Activated CD8-positive, alpha-beta memory T cell treated with anti-CD3 and anti-CD28 coated beads for 48 hours (primary cell): Measurements from ENCODE around the gene C22orf39.
"Not testable (repeated sequence)": the region's sequence is repeated elsewhere in the genome, so short reads cannot be mapped to it uniquely, and the experiment has no call there.

Experiments used
- DNase-seq, 3 experiments: peaks; one replicate each; pipeline ENCODE4 v3.0.0-alpha.2; 2020; ENCODE audit warnings: low read depth in 2 of 3, low spot score in 2 of 3

The C22orf39 gene

DNA sequence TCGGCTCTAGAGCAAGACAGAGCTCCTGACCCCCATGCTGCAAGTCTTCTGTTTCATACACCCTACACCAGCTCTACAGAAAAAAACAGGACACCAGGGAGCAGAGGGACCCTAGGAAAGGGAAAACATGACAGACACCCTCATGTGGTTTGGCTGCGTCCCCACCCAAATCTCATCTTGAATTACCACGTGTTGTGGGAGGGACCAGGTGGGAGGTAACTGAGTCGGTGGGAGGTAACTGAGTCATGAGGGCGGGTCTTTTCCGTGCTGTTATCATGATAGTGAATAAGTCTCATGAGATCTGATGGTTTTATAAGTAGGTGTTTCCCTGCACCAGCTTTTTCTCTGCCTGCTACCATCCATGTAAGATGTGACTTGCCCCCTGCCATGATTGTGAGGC, 6.6 kb upstream of the C22orf39 start:
- DNase-seq = no peak

DNA sequence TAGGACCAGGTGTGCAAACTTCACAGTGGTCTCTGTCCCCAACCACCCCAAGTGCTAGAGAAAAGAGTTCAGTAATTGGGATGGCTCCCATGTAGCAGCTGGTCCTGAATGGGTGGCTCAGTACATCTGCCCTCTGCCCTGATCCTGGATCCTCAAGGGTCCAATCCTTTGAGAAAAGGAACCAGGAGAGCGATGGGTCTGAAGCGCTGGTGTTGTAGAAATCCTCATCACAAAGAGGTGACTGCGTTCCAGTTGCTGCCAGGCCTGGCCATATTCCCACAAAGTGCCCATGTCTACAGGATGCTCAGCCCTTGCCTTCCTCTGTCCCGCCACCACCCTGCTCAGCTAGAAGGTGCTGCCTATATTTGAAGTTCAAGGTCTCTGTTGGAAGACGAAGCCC, 6.2 kb upstream of the C22orf39 start:
- DNase-seq = no peak

DNA sequence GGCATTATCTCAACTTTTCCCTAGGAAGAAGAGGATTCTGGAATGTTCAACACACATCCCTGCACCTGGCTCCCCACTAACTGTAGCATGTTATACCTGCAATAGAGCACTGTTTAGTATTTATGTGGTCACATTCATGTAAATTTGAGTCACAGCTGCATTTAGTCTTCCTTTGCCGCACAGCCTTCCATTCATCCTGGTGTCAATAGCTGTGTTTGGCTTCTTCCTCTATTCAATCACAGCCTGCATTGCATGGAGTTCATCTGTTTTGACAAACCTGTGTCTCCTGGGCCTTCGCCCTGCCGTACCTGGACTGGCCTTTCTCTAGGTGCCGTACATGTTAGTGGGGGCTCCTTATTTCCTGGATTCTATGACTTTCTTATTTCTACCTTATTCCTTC, 4.1 kb upstream of the C22orf39 start:
- no peak for DNase-seq

DNA sequence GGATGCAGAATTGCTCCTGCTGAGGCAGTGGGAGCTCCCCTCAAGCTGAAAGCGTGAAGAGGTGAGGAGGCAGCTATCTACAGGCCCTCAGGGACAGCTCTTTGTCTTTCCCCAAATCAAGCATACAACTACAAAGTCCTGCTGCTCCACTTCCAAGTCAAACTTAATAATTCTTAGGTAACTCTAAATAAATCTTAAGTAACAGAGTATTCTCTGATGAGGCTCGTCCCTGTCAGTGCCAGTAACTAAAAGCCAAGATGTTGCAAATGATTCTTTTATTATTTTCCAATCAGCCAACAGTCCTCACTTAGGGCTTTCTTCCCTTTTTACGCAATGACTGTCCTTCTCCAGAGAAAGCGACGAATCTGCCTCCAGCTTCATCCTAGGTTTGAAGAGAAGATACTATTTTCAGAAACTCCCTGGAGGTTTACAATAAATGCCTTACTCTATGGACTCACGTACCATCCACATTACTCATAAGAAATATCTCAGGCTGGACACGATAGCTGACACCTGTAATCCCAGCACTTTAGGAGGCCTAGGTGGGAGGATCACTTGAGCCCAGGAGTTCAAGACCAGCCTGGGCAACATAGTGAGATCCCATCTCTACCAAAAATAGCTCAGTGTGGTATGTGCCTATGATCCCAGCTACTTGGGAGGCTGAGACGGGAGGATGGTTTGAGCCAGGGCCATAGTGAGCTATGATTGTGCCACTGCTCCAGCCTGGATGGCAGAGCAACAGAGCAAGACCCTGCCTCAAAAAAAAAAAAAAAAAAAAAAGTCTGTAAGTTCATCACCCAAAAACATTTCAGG, 3.1 kb upstream of the C22orf39 start:
- DNase-seq = no peak

DNA sequence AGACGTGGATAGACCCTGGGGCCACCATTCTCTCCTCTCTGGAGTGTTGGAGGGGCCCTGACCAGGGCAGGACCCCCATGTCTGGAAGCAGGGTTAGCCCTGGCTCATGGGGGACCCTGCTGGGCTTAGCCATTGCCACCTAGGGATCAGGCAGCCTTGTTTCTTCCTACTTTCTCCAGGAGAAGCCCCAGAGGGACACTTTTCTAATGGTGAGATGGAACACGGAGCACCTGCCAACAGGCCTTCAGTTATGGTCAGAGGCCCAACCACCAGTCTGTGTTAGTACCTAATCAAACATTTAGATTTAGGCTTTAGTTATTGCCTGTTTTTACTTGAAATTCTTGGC, 1.9 kb upstream of the C22orf39 start:
- DNase-seq = no peak

DNA sequence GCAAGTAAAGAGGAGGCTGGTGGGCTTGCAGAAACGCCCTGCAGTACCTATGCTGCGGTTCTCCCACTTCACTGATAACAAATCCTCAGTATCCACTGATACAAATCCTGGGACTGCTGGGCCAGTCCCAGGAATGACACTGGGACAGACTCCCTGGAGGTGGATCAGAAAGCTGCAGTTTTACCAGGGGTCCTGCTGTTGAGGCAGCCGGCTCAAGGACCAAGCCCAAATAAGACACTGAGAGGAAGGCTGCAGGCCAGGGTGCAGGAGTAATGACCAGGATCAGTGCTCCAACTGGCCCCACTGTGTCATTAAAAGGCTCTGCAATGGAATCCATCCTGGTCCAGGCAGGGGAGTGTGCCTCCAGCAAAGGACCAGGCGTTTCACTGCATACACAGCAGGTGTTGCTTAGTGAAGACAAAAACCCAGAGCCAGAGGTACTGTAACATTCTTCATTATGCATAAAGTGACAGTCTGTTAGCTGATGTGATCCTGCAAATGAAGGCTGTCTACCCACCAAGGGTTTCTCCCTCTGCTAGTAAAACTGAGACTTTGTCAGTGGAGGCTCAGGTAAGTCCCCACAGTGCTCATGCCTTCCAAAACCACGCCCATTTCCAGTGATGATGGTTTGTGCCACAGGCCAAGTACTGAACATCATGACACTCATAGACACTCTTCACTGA, 1.4 kb upstream of the C22orf39 start:
- peak in 1 of 3 experiments; percentile 40 for DNase-seq

DNA sequence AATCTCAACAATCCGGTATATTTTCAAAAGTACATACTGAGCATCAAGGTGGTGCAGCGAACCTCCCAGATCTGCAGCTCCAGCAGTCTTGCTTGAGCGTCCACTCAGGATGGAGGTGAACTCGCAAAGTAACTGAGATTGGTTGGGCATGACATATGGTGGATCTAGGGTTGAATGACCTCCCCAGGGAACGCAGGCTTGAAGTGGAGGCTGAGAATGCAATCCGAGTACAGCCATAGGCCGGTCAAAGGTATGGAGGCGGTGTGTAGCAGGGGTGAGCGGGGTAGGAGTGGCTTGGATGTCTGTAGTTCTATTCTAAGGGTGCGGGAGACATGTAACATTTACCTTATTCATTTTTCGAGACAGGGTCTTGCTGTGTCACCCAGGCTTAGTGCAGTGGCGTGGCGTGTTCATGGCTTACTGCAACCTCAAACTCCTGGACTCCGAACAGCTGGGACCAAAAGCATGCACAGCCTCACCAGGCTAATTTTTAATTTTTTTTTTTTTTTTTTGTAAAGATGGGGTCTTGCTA, 631 bp upstream of the C22orf39 start:
- DNase-seq = no peak

DNA sequence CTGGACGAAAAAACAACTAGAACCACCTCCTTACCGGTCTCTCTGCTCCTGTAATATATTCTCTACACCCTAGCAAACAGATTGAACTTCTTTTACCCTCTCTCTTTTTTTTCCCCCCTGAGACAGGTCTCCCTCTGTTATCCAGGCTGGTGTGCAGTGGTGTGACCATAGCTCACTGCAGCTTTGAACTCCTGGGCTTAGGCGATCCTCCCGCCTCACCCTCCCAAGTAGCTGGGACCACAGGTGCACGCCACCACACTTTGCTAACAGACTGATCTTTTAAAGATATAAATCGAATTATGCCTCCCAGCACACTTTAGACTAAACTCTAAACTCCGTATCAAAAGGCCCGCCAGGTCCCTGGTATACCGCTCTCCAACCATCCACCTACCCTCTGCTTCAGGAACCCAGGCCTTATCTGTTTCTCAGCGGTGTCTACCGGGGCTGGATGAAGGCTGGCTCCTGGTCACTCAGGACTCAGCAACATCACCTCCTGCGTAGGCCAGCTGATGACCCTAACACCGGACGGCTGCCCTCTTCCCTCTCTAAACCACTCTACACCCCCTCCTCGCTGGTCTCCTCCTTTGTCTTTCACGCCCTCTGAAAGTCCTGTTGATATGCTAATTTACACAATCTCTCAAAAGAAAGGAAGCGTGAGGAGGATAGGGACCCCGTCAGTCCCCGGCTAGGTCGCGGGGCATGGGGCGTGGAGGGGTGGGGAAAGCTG, 745 bp downstream of the C22orf39 start:
- no peak for DNase-seq

DNA sequence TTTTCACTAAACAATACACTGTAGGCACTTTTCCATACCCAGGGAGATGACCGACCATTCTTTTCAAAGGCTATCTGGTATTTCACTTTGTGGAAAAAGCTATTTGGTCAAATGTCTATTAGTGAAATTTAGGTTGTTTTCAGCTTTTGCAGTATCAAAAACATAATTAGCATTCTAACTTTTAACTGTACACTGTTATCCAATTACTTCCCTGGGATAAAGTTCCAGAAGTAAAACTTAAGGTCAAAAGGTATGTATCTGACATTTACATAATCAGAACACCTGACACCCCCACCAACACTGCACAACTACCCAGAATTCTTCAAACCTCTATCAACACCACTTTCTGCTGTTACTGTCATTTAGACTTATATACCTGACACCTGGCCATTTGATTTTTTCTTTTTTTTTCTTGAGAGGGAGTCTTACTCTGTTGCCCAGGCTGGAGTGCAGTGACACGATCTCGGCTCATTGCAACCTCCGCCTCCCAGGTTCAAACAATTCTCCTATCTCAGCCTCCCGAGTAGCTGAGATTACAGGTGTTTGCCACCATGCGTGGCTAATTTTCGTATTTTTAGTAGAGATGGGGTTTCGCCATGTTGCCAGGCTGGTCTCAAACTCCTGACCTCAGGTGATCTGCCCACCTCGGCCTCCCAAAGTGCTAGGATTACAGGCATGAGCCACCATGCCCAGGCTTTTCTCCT, 2.1 kb downstream of the C22orf39 start:
- DNase-seq = not testable (repeated sequence)

DNA sequence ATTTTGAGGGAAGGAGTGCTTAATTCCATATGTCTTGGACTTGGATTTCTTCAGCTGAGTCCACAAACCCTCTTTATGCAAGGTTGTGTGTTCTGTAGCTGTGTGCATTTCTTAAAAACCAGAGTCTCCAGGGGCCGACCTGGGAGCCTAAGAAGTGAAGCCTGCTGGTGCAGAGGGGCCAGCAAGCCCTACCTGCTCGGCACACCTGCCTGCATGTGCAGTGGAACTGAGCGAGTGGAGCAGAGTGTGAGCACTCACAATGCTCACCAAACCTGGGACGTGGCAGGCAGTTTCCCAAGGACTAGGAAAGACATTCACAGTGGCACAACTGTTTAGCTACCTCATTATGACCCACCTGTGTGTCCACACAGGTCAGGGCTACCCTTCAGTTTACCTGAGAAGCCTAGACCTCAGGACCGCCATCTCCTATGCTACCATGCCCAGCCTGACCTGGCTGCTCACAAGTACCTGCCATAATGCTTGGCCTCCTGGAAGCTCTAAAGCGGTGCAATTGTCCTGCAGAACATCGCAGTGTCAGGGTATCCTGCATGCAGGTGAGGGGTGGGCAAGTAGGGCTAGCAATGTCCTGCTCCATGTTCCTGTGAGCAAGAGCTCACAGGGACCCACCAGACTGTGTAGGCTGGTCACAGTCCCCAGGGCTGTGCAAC, 3.8 kb downstream of the C22orf39 start:
- DNase-seq = no peak

DNA sequence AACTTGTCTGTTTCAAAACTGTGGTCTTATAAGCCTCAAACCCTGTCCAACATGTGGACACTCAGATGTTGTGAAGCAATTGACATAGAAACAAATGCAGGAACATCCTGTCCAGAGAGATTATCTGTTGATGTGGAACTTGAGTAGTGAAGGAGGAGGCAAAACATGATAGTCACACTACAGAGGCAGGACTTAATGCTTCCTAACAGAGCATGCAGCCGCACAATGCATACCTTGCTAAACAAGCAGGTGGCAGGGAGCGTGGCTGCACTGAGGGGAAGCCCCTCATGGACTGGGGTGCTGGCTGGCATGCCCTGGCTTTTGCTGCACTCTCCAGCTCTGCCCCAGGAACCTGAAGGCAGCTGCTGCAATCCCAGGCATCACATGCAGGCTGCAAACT, 5.3 kb downstream of the C22orf39 start:
- no peak for DNase-seq

DNA sequence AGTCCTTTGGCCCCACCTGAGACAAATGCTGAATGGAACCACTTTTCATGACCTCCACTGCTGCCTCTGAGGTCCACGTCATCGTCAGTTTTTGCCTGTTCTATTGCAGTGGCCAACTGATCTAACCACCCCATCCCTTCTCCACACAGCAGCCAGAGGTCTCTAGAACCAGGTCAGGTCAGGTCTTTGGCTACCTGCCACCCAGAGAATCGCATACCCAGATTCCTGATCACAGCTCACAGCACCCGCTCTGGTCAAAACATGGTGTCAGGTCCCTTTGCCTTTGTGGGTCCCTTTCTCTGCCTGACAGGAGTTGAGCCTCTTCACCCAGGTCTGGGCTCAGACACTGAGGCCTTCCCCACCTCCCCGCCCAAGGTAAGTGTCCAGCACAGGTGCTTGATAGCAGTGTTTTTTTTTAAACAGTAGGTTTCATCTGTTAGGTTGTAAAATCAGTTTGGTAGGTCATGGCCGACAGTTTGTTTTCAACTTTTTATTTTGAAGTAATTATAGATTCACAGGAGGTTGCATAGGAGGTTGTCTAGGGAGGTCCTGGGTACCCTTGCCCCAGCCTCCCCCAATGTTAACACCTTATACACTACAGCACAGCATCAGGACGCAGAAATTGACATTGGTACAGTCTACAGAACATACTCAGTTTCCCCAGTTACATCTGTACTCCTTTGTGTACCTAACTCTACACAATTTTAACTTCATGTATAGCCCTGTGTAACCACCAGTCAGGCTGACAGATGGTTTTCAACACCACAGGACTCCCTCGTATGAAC, 6.9 kb downstream of the C22orf39 start:
- no peak for DNase-seq

DNA sequence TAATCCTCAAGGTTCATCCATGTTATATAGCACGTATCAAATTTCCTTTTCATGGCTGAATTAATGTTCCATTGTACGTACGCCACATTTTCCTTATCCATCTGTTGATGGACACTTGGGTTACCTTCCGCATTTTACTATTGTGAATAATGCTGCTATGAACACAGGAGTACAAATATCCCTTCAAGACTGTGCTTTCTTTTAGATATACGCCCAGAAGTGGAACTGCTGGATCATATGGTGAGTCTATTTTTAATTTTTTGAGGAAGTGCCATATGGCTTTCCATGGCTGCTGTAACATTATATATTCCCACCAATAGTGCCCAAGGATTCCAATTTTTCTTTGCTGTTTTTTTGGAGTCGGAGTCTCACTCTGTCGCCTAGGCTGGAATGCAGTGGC, 9.2 kb downstream of the C22orf39 start:
- no peak for DNase-seq

DNA sequence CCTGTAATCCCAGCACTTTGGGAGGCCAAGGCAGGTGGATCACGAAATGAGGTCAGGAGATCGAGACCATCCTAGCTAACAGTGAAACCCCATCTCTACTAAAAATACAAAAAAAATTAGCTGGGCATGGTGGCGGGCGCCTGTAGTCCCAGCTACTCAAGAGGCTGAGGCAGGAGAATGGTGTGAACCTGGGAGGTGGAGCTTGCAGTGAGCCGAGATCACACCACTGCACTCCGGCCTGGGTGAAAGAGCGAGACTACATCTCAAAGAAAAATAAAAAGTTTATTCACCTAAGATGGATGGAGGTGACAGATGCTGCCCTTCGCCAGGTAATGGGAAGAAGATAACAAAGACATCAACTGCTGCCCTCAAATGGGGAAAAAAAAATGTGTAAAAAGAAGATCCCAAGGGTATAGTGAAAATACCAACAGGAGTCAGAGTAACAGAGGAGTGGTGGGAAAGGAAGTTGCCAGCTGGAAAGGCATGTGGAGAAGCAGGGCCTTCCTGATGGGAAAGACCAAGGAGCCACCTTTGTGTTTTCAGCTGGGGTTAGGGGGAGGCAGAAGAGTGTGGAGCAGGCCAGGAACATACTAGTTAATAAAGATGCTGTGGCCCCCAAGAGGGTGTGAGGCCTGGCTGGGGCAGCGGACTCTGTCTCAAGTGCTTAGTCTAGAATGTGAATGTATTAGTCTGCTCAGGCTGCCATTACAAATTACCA, 10.9 kb downstream of the C22orf39 start:
- not testable (repeated sequence) for DNase-seq

DNA sequence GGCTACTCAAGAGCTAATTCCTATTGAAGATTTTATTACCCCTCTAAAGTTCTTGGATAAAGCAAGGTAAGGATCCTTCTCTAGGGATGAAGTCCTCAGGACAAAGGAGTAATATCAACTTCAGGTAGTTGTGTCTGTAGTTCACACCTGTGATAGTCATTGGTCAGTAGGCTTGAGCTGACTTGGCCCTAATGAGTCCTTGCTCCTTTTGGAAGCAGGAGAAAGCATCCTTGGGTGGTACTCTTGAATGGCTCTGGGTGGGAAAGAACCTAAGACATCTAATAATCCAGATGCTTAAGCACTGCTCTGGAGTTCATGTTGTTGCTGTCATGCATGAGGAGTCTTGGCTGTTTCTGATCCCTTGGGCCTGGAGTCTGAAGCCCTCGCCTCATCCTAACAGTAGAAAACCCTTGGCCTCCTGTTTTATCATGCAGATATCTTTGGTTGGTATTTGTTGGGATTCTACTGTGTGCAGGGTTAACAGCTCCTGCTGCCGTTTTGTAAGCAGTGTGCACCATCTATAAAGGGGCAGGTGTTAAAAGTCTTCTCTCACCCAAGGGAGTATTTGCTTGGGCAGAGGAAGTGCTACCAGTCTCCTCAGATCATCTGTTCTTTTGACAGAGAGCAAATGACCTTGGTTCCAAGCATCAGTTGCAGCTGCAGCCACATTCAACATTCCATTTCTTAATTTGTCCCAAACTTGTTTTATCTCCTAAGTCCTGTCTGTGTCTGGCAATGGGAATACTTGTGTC, 12.5 kb downstream of the C22orf39 start:
- DNase-seq = no peak

DNA sequence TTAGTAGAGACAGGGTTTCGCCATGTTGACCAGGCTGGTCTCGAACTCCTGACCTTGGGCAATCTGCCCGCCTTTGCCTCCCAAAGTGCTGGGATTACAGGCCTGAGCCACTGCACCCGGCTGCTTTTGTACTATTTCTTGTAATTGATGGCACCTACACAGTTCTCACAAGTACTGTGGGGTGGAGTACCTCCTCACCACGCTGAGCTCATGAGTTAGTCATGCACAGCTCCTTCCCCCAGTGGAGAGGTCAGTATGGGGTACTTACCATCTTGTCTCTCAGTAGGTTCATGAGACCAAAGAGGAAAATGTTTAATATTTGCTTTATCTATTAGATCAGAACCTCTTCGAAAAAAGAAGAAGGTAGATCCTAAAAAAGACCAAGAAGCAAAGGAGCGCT, 13.1 kb downstream of the C22orf39 start:
- DNase-seq = no peak

DNA sequence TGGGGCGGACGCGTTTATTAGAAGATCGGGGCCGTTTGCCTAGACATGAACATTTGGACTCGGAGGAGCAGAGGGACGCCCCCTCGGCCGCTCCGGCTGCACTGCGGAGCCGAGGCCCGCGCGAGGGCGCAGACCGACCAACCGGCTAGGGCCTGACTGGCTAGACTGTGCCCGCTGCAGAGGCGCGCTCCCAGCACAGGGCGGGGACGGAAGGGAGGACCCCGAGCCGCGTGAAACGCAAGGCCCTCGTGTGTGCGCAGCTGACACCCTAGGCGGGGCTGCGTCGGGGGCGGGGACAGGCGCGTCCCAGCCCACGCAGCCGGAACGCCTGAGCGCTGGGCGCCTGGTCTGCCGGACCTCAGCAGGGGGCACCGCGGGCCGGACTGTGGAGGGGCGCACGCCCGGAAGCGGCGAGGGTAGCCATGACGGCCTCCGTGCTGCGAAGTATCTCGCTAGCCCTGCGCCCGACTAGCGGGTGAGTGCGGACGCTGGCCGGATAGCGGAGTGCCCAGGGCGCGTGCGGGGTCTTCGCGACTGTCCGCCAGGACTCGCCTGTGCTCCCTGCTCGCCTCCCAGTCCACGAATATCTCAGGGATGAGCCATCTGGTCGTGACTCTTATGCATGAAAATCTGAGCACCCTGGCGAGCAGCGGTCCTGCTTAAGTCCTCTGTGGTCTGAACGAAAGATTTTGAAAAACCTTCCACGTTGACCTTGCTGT, 15.2 kb downstream of the C22orf39 start, which contains the start of gene MRPL40:
Gene MRPL40 (plus strand): TSS at position 413 of the 719 bp plus-strand sequence. CDS start 10 bp downstream, at position 423.
- peak; percentile 76 to 85 (median 83) for DNase-seq

DNA sequence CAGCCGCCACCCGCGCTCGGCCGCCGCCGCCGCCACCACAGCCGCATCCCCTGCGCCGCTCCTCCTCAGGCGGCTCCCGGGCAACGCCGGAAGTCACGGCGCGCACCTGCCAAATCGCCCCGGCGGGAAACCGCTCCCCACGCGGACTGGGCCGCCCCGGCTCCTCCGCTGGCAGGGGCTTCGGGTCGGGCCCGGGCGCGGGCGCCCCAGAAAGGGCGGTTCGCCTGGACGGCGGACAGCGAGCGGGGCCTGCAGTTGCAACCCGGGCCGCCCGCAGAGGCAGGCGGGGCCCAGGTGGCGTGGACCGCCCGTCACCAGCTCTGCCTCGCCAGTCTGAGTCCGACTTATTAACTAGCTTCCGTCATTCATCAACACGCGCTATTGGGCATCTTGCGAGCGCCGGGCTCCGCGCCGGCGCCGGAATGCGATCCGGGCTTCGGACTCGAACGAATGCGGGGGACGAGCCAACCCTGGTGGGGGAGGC, 15.8 kb downstream of the C22orf39 start, which contains the start of gene HIRA:
Gene HIRA (minus strand): TSS at position 85 of the 484 bp plus-strand sequence. CDS start 257 bp downstream, outside the sequence.
- DNase-seq = peak; percentile 78 to 89 (median 83)
